AG09319 (cell line): ENCODE results near the gene CRYBG2.

Source experiments
- DNase-seq: peaks from one replicate; pipeline ENCODE4 v3.0.0-alpha.2; 2010; ENCODE audit warnings: low read depth; ENCODE audit errors: extremely low read depth
- CTCF ChIP-seq: IDR thresholded peaks from 2 replicates; pipeline ENCODE4 v1.5.1; 2011; ENCODE audit warnings: low read depth, mild to moderate bottlenecking, inconsistent platforms, low read length, moderate library complexity

CRYBG2 gene

GRCh38 chr1:26323382-26323781 lies 30.5 kb downstream of the CRYBG2 start:
- TF ChIP-seq CTCF, result no peak
- DNase-seq, result no peak

GRCh38 chr1:26322042-26322331 lies 31.9 kb downstream of the CRYBG2 start:
- TF ChIP-seq CTCF, result no peak
- DNase-seq, result no peak

- peak; percentile 92 for TF ChIP-seq CTCF
- DNase-seq, result peak; percentile 59
Observed at GRCh38 chr1:26321315-26322041, 32.5 kb downstream of the CRYBG2 start.

GRCh38 chr1:26320896-26321295 lies 33.0 kb downstream of the CRYBG2 start:
- no peak for TF ChIP-seq CTCF

GRCh38 chr1:26318338-26319064 lies 35.4 kb downstream of the CRYBG2 start:
- no peak for TF ChIP-seq CTCF
- DNase-seq, result no peak

More at GRCh38 chr1:26320896-26321295, 33.0 kb downstream of the CRYBG2 start:
- DNase-seq, result no peak

- TF ChIP-seq CTCF, result no peak
- no peak for DNase-seq
Observed at GRCh38 chr1:26317612-26318337, 36.2 kb downstream of the CRYBG2 start, which contains the start of gene CD52. TSS of gene CD52 (plus strand) at chr1:26317958. CDS start at chr1:26318018, 60 bp downstream.

GRCh38 chr1:26317146-26317545 lies 36.8 kb downstream of the CRYBG2 start:
- no peak for TF ChIP-seq CTCF
- DNase-seq, result no peak
